ENCODE results near the gene ANP32D. TPM values are rescaled to one million over a fixed set of nuclear protein-coding genes. Genes with fewer than 3 reads are reported as not detected.
"Not testable (repeated sequence)": the region's sequence is repeated elsewhere in the genome, so short reads cannot be mapped to it uniquely, and the experiment has no call there.

Gene ANP32D
- total and polyA plus RNA-seq, 3 donors from 2014 or later: 0.71 TPM; not detected in 2

- DNase-seq; H3K4me3 ChIP-seq; H3K4me1 ChIP-seq; H3K36me3 ChIP-seq (ENCODE audit: low read depth, missing control alignments); H3K27me3 ChIP-seq; intact Hi-C loops (cut with DNase I; ENCODE audit: low total_unique reads); H3K27ac ChIP-seq; H3K9me3 ChIP-seq: not testable (repeated sequence)
- 57 to 58% methylated on average over 2 of the region's 2 CpGs for WGBS, 2 donors
Measured at GRCh38 chr12:48506836-48507235, 34.5 kb downstream of the ANP32D start.

GRCh38 chr12:48508987-48509386, 36.6 kb downstream of the ANP32D start:
- intact Hi-C loops (cut with DNase I; ENCODE audit: low total_unique reads): no loop called here
- no peak overlapping the region for H3K27ac ChIP-seq
- H3K27me3 ChIP-seq: no peaks in the 10 kb centered on the region
- H3K36me3 ChIP-seq (ENCODE audit: low read depth, missing control alignments): no peaks in the 10 kb centered on the region
- DNase-seq: no peak
- H3K4me1 ChIP-seq: no peaks in the 10 kb centered on the region
- TF ChIP-seq POLR2A (IDR thresholded peaks at IDR 0.05) (no peak), CTCF (IDR thresholded peaks at IDR 0.05) (no peak)
- WGBS, 2 donors: 79 to 87% methylated on average over 2 of the region's 2 CpGs
- no peaks in the 10 kb centered on the region for H3K9me3 ChIP-seq
- H3K4me3 ChIP-seq: no peak overlapping the region

GRCh38 chr12:48510111-48510510, 37.8 kb downstream of the ANP32D start:
- H3K4me1 ChIP-seq: no peaks in the 10 kb centered on the region
- H3K36me3 ChIP-seq (ENCODE audit: low read depth, missing control alignments): no peaks in the 10 kb centered on the region
- no peak overlapping the region for H3K4me3 ChIP-seq
- TF ChIP-seq POLR2A (IDR thresholded peaks at IDR 0.05) (no peak), CTCF (IDR thresholded peaks at IDR 0.05) (no peak)
- intact Hi-C loops (cut with DNase I; ENCODE audit: low total_unique reads): no loop called here
- 48 to 65% methylated on average over 1 of the region's 1 CpG for WGBS, 2 donors
- DNase-seq: no peak
- H3K27ac ChIP-seq: no peak overlapping the region
- H3K27me3 ChIP-seq: no peaks in the 10 kb centered on the region
- no peaks in the 10 kb centered on the region for H3K9me3 ChIP-seq

- intact Hi-C loops (cut with DNase I; ENCODE audit: low total_unique reads): no loop called here
- H3K4me3 ChIP-seq: no peak overlapping the region
- H3K27ac ChIP-seq: no peak overlapping the region
- H3K9me3 ChIP-seq: no peaks in the 10 kb centered on the region
- no peaks in the 10 kb centered on the region for H3K4me1 ChIP-seq
- no peaks in the 10 kb centered on the region for H3K27me3 ChIP-seq
- WGBS, 2 donors: 43 to 94% methylated on average over 2 of the region's 2 CpGs
- no peaks in the 10 kb centered on the region for H3K36me3 ChIP-seq (ENCODE audit: low read depth, missing control alignments)
- DNase-seq: no peak
- no peak for TF ChIP-seq CTCF (IDR thresholded peaks at IDR 0.05)
- no peak for TF ChIP-seq POLR2A (IDR thresholded peaks at IDR 0.05)
Measured at GRCh38 chr12:48512855-48513254, 40.5 kb downstream of the ANP32D start.

GRCh38 chr12:48514728-48515127, 42.4 kb downstream of the ANP32D start:
- TF ChIP-seq CTCF (IDR thresholded peaks at IDR 0.05) (no peak), POLR2A (IDR thresholded peaks at IDR 0.05) (no peak)
- Histone ChIP-seq H3K36me3 (ENCODE audit: low read depth, missing control alignments) (no peaks in the 10 kb centered on the region), H3K27me3 (no peaks in the 10 kb centered on the region)

GRCh38 chr12:48520381-48520780, 48.0 kb downstream of the ANP32D start:
- H3K27me3 ChIP-seq; H3K9me3 ChIP-seq; H3K4me3 ChIP-seq; H3K27ac ChIP-seq; H3K4me1 ChIP-seq; H3K36me3 ChIP-seq (ENCODE audit: low read depth, missing control alignments); intact Hi-C loops (cut with DNase I; ENCODE audit: low total_unique reads); DNase-seq: not testable (repeated sequence)
- WGBS, 2 donors: 73 to 91% methylated on average over 3 to 22 of the region's 24 CpGs

More at GRCh38 chr12:48514728-48515127, 42.4 kb downstream of the ANP32D start:
- Histone ChIP-seq H3K4me3 (no peak overlapping the region), H3K4me1 (no peaks in the 10 kb centered on the region), H3K9me3 (no peaks in the 10 kb centered on the region), H3K27ac (no peak overlapping the region)
- WGBS, 2 donors: 75 to 92% methylated on average over 1 of the region's 1 CpG
- no peak for DNase-seq
- intact Hi-C loops (cut with DNase I; ENCODE audit: low total_unique reads): no loop called here
